GM18873 (cell line): ENCODE data around the gene TYW1B.
"Not testable (repeated sequence)": the region's sequence is repeated elsewhere in the genome, so short reads cannot be mapped to it uniquely, and the experiment has no call there.

Experiments
- ATAC-seq: cut with Tn5 transposase; IDR thresholded peaks from one replicate; pipeline ENCODE4 v1.9.1; 2021; ENCODE audit warnings: mild to moderate bottlenecking, moderate library complexity, moderate number of reproducible peaks; ENCODE audit not compliant: unreplicated experiment, low FRiP score

Gene TYW1B

GRCh38 chr7:72816370-72817157 lies 11.4 kb downstream of the TYW1B start:
- not testable (repeated sequence) for ATAC-seq

GRCh38 chr7:72810437-72810836 lies 17.6 kb downstream of the TYW1B start:
- ATAC-seq = not testable (repeated sequence)

DNA sequence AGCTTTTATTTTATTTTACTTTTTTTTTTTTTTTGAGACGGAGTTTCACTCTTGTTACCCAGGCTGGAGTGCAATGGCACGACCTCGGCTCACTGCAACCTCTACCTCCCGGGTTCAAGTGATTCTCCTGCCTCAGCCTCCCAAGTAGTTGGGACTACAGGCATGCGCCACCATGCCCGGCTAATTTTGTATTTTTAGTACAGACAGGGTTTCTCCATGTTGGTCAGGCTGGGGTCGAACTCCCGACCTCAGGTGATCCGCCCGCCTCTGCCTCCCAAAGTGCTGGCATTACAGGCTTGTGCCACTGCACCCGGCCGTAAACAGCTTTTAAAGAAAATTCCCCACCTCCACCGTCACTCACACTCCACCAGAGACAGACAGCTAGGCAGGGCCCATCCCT lies 19.5 kb downstream of the TYW1B start:
- ATAC-seq = not testable (repeated sequence)

DNA sequence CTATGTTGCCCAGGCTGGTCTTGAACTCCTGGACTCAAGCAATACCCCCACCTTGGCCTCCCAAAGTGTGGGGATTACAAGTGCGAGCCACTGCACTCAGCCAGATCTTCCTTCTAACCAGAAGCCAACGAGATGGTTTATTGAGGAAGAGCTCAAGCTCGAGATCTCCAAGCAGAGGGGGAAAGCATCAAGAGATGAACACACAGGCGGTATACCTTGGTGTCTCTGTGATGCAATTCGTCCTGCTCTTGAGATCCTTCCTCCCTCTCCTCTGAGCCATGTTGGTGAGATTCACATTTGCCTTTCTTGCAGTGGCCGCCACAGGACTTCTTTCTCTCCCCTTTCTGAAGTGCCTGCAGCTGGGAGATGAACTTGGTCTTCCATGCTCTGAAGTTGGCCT lies 21.1 kb downstream of the TYW1B start:
- ATAC-seq = not testable (repeated sequence)

GRCh38 chr7:72805526-72806494 lies 22.2 kb downstream of the TYW1B start:
- ATAC-seq = no peak

DNA sequence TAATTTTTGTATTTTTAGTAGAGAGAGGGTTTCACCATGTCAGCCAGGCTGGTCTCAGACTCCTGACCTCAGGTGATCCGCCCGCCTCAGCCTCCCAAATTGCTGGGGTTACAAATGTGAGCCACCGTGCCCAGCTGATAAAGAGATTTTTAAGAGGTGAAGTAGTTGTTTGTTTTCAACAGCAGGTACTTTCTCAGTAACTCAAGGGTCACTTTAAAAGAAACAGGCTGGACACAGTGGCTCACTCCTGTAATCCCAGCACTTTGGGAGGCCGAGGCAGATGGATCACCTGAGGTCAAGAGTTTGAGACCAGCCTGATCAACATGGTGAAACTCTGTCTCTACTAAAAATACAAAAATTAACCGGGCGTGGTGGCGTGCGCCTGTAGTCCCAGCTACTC lies 24.2 kb downstream of the TYW1B start:
- not testable (repeated sequence) for ATAC-seq

DNA sequence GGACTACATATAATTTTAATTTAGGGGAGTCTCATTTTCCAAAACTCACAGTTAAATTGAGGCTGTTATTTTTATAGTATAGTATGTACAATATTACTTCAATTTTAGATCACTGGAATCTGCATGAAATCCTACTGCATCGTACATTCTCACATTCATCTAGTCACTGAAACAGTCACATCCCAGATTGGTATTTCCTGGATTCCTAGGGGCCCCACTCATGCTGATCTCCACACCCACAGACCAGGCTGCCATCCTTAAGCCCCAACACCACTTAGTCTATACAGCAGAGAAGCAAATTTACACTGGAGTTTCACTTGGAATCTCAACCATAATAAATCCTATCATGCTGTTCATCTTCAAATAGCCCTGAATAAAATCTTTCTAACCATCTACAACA lies 26.4 kb downstream of the TYW1B start:
- ATAC-seq = not testable (repeated sequence)

- ATAC-seq = not testable (repeated sequence)
Observed at GRCh38 chr7:72795401-72795800, 32.6 kb downstream of the TYW1B start.

- ATAC-seq = no peak
Observed at GRCh38 chr7:72793791-72794190, 34.2 kb downstream of the TYW1B start.

DNA sequence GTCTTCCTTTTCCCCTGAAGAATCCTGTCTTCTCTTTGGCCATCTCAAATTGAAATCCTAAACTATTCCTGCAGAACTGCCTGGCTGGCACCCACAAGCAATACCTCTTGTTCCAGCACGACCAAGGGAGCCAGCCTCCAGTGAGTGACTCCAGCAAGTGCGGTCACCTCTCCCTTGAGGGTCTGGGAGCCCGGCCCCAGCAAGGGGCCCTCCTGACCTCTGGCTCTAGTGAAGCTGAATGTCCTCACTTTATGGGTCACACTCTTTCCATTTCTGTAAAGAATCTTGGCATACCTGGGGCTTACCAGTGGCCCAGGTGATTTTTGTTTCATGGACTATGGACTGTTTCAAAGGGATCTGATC lies 37.3 kb downstream of the TYW1B start:
- not testable (repeated sequence) for ATAC-seq

DNA sequence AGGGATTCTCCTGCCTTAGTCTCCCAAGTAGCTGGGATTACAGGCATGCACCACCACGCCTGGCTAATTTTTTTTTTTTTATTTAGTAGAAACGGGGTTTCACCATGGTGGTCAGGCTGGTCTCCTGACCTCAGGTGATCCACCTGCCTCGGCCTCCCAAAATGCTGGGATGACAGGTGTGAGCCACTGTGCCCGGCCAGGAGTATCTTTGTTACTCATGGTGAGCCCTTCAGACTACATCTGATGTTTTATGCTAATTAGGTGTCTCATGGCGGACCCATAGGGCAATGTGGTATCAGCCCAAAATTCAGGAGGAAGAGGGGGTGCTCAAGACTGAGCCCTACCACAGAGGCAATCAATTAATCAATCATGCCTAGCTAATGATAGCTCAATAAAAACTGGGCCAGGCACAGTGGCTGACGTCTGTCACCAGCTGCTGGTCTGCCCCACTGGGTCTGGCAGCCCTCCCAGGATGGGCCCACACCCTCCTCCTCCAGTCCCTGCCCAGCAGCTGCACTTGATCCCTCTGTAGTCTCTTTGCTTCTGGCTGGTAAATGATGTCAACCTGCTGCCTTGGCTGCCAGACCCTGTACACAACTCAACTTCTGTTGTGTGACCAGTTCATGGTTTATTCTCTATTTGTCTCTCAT lies 37.8 kb downstream of the TYW1B start:
- not testable (repeated sequence) for ATAC-seq

- ATAC-seq = no peak
Observed at GRCh38 chr7:72785166-72785955, 42.6 kb downstream of the TYW1B start.

DNA sequence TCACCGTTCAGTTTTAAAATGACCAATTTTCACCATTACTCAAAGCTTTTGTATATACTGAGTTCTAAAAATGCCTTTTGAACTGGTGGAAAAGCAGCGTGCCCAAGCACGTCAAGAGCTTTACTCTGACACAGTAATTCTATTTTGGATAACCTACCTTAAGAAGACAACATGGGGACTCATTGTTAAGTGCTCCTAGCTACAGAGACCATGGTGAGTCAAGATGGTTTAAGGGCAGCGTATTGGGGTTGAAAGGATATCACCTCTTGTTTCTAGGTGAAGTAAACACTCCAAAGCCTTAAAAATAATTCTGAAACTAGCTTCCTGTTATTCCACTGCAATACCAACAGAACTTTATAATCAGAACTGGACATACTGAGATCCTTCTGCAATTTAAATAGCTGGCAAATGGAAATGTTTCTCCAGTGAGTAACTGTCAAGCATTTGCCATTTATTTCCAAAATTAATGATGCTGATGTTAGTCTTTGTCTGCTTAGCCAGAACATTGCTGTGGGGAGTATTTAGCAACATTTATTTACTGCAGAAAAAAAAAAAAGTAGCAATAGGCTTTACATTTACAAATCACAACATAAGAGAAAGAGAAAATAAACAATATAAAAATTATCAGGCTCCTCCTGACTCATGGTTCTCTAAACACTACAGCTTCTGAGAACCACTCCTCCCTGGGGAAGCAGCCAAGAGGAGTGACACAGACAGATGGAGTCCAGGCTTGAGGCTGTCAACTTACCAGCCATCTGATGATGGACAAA lies 44.2 kb downstream of the TYW1B start:
- not testable (repeated sequence) for ATAC-seq

GRCh38 chr7:72781631-72782030 lies 46.4 kb downstream of the TYW1B start:
- no peak for ATAC-seq

GRCh38 chr7:72781161-72781560 lies 46.8 kb downstream of the TYW1B start:
- no peak for ATAC-seq

DNA sequence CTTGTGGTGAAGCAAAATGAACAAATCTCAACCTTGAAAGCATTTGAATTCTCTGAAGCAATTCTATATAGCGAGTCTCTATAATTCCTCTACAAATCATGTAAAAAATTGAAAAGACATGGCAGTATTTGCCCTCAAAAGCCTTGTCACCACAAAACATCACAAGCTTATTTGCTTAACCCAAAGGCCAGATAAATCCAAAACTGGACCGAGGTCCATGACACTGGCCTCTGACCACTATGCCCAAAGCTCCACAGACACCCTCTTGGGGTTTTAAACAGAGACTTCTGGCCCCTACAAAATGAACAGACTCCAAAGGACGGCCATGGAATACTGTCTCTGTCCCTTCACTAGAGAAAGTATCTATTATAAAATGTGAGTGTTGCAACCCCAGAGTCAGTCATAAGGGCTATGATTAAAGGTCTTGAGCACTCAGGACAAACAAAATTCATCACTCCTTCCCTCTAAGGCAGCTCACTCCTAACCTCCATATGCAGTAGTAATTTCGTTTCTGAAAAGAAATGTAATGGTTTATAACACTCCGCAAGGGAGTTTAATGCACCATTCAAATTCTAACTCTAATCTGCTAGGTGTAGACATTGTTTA lies 47.6 kb downstream of the TYW1B start:
- ATAC-seq = not testable (repeated sequence)

DNA sequence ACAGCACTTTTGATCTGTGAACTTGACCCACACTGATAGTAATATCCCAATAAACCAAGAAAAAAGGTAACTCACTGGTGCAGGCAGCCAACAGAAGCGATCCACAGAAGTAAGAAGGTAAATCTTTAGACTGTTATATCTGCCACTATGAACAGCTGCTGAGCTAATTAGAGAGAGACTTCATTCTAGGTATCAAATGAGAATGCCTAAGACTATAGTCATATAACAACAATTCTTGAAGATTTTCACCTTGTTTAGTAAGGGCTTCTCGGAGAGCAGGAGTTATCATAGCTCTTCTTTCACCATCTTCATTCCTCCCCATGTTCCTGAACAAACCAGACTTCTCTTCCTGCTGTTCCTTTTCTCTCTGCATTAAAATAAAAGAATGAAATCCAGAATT lies 50.8 kb downstream of the TYW1B start:
- ATAC-seq = not testable (repeated sequence)

GRCh38 chr7:72772627-72773026 lies 55.4 kb downstream of the TYW1B start:
- ATAC-seq = not testable (repeated sequence)

DNA sequence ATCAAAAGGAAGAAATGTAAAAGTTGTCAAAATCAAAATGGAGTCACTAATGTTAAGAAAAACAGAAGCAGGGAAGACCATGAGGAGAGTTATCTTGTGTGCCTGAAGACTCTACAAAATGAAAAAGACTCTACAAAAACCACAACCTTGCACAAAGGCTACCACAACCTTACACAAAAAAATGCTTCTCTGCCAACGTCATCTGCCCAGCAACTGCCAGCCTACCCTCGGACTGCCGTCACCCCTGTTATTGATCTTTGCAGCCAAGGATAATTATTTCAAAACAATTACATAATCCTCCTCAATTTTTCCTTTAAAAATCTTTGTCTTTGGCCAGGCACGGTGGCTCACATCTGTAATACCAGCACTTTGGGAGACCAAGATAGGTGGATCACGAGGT lies 61.0 kb downstream of the TYW1B start:
- not testable (repeated sequence) for ATAC-seq
